Nephron (organoid): ENCODE data around the gene DRC7.

Experiments used
- H3K27ac Mint-ChIP-seq, 3 experiments: 2 replicates each; pipeline ENCODE4 v1.8.0; 2020; ENCODE audit warnings: mixed read lengths in 3 of 3, mild to moderate bottlenecking in 2 of 3, moderate library complexity in 1 of 3
- H3K27me3 Mint-ChIP-seq: 2 replicates; pipeline ENCODE4 v1.8.0; 2021; ENCODE audit warnings: low read depth, mild to moderate bottlenecking, moderate library complexity, mixed read lengths
- H3K36me3 Mint-ChIP-seq: 2 replicates; pipeline ENCODE4 v1.8.0; 2020; ENCODE audit warnings: low read depth, mixed read lengths
- H3K4me1 Mint-ChIP-seq: 2 replicates; pipeline ENCODE4 v1.8.0; 2020; ENCODE audit warnings: mixed read lengths
- H3K4me3 Mint-ChIP-seq, 3 experiments: 2 replicates each; pipeline ENCODE4 v1.8.0; 2020; ENCODE audit warnings: mild to moderate bottlenecking in 3 of 3, mixed read lengths in 3 of 3, moderate library complexity in 2 of 3
- H3K9me3 Mint-ChIP-seq: 2 replicates; pipeline ENCODE4 v1.8.0; 2020; ENCODE audit warnings: mixed read lengths
- TF ChIP-seq, protein P1 (sequence below), 3 experiments: fragments of 200-600 bp; sonication (generic); IDR thresholded peaks; one replicate each; pipeline ENCODE4 v1.5.0; 2021; ENCODE audit warnings: antibody characterized with exemption in 3 of 3; ENCODE audit not compliant: unreplicated experiment in 3 of 3

The DRC7 gene

DNA sequence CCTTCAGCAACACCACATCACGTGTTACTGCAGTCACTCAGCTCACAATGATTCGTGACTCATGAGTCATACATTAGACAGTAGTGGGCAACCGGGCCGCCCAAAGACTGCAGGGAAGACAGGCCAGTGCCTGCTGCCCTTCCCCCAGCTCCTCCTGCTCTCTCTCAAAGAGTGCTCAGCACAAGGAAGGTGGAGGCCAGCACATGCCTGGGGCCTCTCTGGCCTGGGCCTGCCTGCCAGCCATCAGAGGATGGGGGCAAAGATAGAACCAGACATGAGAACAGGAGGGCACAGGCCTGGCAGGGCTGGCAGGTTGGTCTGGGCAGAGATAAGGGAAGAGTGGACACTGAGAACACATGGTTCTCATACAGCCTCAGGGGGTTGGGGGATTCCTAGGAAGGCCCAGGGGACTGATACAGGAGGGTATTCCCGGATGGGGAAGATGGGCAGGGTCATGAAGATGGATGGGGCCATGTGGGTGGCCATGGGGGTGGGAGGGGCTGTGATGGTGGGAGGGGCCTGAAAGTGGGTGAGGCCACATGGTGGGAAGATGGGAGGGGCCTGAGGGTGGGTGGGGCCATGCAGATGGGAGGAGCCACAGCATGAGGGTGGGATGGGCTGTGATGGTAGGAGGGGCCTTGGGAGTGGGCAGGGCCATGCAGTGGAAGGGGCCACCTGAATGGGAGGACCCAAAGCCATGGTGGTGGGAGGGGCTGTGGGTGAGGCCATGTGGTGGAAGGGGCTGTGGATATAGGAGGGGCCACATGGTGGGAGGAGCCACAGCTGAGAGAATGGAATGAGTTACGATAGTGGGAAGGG is 69.9 kb downstream of the DRC7 start:
- TF ChIP-seq, protein P1, sequence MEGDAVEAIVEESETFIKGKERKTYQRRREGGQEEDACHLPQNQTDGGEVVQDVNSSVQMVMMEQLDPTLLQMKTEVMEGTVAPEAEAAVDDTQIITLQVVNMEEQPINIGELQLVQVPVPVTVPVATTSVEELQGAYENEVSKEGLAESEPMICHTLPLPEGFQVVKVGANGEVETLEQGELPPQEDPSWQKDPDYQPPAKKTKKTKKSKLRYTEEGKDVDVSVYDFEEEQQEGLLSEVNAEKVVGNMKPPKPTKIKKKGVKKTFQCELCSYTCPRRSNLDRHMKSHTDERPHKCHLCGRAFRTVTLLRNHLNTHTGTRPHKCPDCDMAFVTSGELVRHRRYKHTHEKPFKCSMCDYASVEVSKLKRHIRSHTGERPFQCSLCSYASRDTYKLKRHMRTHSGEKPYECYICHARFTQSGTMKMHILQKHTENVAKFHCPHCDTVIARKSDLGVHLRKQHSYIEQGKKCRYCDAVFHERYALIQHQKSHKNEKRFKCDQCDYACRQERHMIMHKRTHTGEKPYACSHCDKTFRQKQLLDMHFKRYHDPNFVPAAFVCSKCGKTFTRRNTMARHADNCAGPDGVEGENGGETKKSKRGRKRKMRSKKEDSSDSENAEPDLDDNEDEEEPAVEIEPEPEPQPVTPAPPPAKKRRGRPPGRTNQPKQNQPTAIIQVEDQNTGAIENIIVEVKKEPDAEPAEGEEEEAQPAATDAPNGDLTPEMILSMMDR (IDR thresholded peaks at IDR 0.05; ENCODE audit: unreplicated experiment in 3 of 3), result no peak

DNA sequence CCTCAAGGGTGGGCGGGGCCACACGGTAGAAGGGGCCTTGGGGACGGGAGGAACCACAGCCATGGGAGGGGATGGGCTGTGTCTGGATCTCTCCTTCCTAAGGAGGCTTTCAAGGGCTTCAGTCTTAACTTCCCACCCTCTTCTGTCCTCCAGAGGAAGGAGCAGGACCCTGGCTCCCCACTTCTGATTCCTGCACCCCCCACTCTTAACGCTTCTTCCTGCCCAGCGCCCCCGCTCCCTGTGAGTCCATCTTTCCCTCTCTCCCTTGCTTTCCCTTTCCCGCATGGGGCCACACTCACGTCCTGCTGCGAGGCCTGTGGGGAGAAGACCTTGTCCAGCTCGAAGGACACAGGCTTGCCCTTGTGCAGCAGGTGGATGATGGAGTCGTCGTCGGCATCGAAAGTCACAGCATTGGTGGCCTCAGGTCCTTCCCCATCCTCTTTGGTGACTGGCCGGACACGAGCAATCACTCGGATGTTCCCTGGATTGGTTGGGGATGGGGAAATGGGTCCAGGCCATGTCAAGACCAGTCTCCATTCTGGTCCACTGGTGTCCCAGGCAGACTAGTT is 70.6 kb downstream of the DRC7 start:
- TF ChIP-seq, protein P1 (IDR thresholded peaks at IDR 0.05; ENCODE audit: unreplicated experiment in 3 of 3), result no peak
- Mint-ChIP-seq H3K27me3 (no peaks in the 10 kb centered on the region), H3K4me1 (no peaks in the 10 kb centered on the region), H3K36me3 (peaks cover 9% of the 10 kb centered on the region), H3K27ac (no peak overlapping the region), H3K9me3 (no peaks in the 10 kb centered on the region), H3K4me3 (no peak overlapping the region)

More for the DNA sequence above, 69.9 kb downstream of the DRC7 start:
- H3K27me3 Mint-ChIP-seq, result no peaks in the 10 kb centered on the region
- no peak overlapping the region for H3K4me3 Mint-ChIP-seq
- H3K4me1 Mint-ChIP-seq, result no peaks in the 10 kb centered on the region
- H3K9me3 Mint-ChIP-seq, result no peaks in the 10 kb centered on the region
- peaks cover 14% of the 10 kb centered on the region for H3K36me3 Mint-ChIP-seq
- H3K27ac Mint-ChIP-seq, result no peak overlapping the region

DNA sequence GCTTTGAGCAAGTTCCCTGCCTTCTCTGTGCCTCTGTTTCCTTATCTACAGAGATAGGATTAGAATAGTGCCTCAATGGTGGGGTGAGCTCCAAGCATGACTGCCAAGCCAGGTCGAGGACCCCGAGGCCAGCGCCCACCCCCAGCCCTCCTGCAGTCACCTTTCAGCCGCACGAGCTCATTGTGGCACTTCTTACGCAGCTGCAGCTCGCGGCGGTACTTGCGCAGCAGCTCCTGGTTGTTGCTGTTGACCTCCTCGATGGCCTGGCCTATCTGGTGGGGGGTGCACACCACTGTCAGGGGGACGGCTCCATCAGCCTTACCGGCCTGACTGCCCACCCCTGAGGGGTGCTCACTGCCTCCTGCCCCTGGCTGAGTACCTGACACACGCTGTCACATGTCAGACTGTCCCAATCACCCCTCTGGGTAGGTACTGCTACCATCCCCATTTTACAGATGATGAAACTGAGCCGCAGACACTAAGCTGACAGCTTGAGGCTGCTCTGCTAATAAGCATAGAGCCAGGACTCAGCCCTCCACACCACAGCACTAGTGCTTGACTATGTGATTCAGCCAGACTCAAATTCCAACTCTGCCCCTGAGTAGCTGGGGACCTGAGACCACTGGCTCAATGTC is 72.2 kb downstream of the DRC7 start:
- no peak overlapping the region for H3K4me3 Mint-ChIP-seq
- no peaks in the 10 kb centered on the region for H3K4me1 Mint-ChIP-seq
- TF ChIP-seq, protein P1 (IDR thresholded peaks at IDR 0.05; ENCODE audit: unreplicated experiment in 3 of 3), result no peak
- H3K36me3 Mint-ChIP-seq, result peaks cover 9% of the 10 kb centered on the region
- no peaks in the 10 kb centered on the region for H3K9me3 Mint-ChIP-seq
- H3K27ac Mint-ChIP-seq, result no peak overlapping the region
- no peaks in the 10 kb centered on the region for H3K27me3 Mint-ChIP-seq

DNA sequence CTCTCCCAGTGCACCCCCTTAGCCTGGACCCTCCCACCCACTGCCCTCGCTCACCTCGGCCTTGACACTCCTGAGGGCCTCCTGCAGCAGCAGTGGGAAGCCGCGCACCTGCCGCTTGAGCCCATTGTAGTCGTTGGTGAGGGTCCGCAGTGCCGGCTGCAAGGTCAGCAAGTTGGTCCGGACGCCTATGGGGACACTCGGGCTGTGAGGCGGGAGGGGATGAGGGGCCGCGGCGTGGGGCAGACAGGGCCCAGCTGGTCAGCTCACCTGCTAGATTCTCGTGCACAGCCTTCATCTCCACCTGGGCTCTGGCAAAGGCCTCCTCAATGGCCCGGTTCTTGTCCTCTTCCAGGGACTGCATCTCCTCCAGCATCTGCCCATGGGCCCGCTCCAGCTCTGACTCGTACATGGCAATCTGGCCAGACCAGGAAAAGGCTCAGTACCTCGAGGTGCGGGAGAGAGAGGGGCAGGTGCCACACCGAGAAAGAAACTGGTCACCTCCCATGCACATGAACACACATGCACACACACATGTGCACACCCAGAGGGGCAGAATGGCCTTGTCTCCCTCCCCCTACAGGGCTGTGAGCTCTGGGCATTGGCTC is 75.0 kb downstream of the DRC7 start:
- Mint-ChIP-seq H3K4me1 (no peaks in the 10 kb centered on the region), H3K27ac (no peak overlapping the region), H3K27me3 (no peaks in the 10 kb centered on the region), H3K9me3 (no peaks in the 10 kb centered on the region), H3K4me3 (no peak overlapping the region), H3K36me3 (peaks cover 9% of the 10 kb centered on the region)
- TF ChIP-seq, protein P1 (IDR thresholded peaks at IDR 0.05; ENCODE audit: unreplicated experiment in 3 of 3), result no peak

DNA sequence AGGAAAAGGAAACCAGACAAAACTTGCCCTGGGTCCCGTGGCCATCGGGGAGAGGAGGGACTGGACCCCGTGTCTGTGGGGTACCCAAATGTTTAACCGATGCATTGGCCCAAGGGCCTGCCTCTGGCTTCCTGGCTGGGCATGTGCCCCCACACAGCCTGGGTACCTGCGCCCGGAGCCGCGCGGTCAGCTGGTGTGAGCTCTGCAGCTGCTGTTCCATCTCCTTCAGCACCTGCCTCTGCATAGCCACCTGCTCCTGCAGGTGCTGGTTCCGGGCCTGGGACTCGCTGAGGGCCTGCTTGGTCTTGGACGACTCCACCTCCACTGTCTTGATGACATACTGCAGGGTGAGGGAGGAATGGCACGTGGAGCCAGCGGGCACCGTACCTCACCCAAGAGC is 75.8 kb downstream of the DRC7 start:
- no peak overlapping the region for H3K4me3 Mint-ChIP-seq

More for the DNA sequence above, 75.8 kb downstream of the DRC7 start:
- Mint-ChIP-seq H3K27me3 (no peaks in the 10 kb centered on the region), H3K36me3 (peaks cover 8% of the 10 kb centered on the region), H3K9me3 (no peaks in the 10 kb centered on the region), H3K27ac (no peak overlapping the region), H3K4me1 (peaks cover under 1% of the 10 kb centered on the region)
- TF ChIP-seq, protein P1 (IDR thresholded peaks at IDR 0.05; ENCODE audit: unreplicated experiment in 3 of 3), result no peak
